DND-41 (cell line): Measurements from ENCODE around the gene STX3.

ENCODE experiments used
- EZH2 ChIP-seq: IDR thresholded peaks from 3 replicates; pipeline ENCODE4 v1.6.1; 2012; ENCODE audit warnings: borderline replicate concordance, low read depth, mild to moderate bottlenecking, moderate library complexity, low read length, inconsistent platforms; ENCODE audit not compliant: severe bottlenecking
- TF ChIP-seq, protein P1 (sequence below): IDR thresholded peaks from 2 replicates; pipeline ENCODE4 v1.5.1; 2012; ENCODE audit warnings: borderline replicate concordance, low read length, moderate library complexity, mild to moderate bottlenecking; ENCODE audit not compliant: poor library complexity, severe bottlenecking; ENCODE audit errors: extremely low read depth

GRCh38 chr11:59845399-59845798 is 90.2 kb downstream of the STX3 start, which contains the start of gene CBLIF:
- no peak for TF ChIP-seq EZH2
- TF ChIP-seq, protein P1, sequence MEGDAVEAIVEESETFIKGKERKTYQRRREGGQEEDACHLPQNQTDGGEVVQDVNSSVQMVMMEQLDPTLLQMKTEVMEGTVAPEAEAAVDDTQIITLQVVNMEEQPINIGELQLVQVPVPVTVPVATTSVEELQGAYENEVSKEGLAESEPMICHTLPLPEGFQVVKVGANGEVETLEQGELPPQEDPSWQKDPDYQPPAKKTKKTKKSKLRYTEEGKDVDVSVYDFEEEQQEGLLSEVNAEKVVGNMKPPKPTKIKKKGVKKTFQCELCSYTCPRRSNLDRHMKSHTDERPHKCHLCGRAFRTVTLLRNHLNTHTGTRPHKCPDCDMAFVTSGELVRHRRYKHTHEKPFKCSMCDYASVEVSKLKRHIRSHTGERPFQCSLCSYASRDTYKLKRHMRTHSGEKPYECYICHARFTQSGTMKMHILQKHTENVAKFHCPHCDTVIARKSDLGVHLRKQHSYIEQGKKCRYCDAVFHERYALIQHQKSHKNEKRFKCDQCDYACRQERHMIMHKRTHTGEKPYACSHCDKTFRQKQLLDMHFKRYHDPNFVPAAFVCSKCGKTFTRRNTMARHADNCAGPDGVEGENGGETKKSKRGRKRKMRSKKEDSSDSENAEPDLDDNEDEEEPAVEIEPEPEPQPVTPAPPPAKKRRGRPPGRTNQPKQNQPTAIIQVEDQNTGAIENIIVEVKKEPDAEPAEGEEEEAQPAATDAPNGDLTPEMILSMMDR: no peak
